ENCODE results near the gene ZNF575.
"Not testable (repeated sequence)": the region's sequence is repeated elsewhere in the genome, so short reads cannot be mapped to it uniquely, and the experiment has no call there.

ZNF575 gene

GRCh38 chr19:43518051-43518450 lies 14.9 kb upstream of the ZNF575 start:
- Histone ChIP-seq H3K9ac (ENCODE audit: low read length) (no peak overlapping the region), H3K36me3 (ENCODE audit: control insufficient read depth, low read depth, low read length) (no peaks in the 10 kb centered on the region), H3K27me3 (ENCODE audit: control insufficient read depth, insufficient read depth, low read length) (no peaks in the 10 kb centered on the region), H3K9me3 (ENCODE audit: control insufficient read depth, low read depth, low read length) (no peaks in the 10 kb centered on the region), H3K4me1 (ENCODE audit: control insufficient read depth, low read depth, low read length) (peaks cover 3% of the 10 kb centered on the region), H3K27ac (ENCODE audit: low read length) (no peak overlapping the region), H3K4me3 (ENCODE audit: low read length) (no peak overlapping the region)

GRCh38 chr19:43519436-43520088 lies 13.4 kb upstream of the ZNF575 start:
- H3K4me3 ChIP-seq (ENCODE audit: low read length), result no peak overlapping the region
- no peak overlapping the region for H3K27ac ChIP-seq (ENCODE audit: low read length)
- no peaks in the 10 kb centered on the region for H3K36me3 ChIP-seq (ENCODE audit: control insufficient read depth, low read depth, low read length)

GRCh38 chr19:43522929-43523328 lies 10.1 kb upstream of the ZNF575 start:
- H3K27me3 ChIP-seq (ENCODE audit: control insufficient read depth, insufficient read depth, low read length), result peaks cover 23% of the 10 kb centered on the region
- H3K27ac ChIP-seq (ENCODE audit: low read length), result no peak overlapping the region
- H3K4me1 ChIP-seq (ENCODE audit: control insufficient read depth, low read depth, low read length), result peaks cover 6% of the 10 kb centered on the region
- no peak overlapping the region for H3K9ac ChIP-seq (ENCODE audit: low read length)
- H3K4me3 ChIP-seq (ENCODE audit: low read length), result no peak overlapping the region
- no peaks in the 10 kb centered on the region for H3K36me3 ChIP-seq (ENCODE audit: control insufficient read depth, low read depth, low read length)
- H3K9me3 ChIP-seq (ENCODE audit: control insufficient read depth, low read depth, low read length), result no peaks in the 10 kb centered on the region

More at GRCh38 chr19:43519436-43520088, 13.4 kb upstream of the ZNF575 start:
- Histone ChIP-seq H3K4me1 (ENCODE audit: control insufficient read depth, low read depth, low read length) (peaks cover 3% of the 10 kb centered on the region), H3K9me3 (ENCODE audit: control insufficient read depth, low read depth, low read length) (no peaks in the 10 kb centered on the region), H3K9ac (ENCODE audit: low read length) (no peak overlapping the region), H3K27me3 (ENCODE audit: control insufficient read depth, insufficient read depth, low read length) (no peaks in the 10 kb centered on the region)

- H3K36me3 ChIP-seq (ENCODE audit: control insufficient read depth, low read depth, low read length); H3K9me3 ChIP-seq (ENCODE audit: control insufficient read depth, low read depth, low read length); H3K4me3 ChIP-seq (ENCODE audit: low read length); H3K27ac ChIP-seq (ENCODE audit: low read length); H3K4me1 ChIP-seq (ENCODE audit: control insufficient read depth, low read depth, low read length); H3K9ac ChIP-seq (ENCODE audit: low read length): not testable (repeated sequence)
- peaks cover 30% of the 10 kb centered on the region for H3K27me3 ChIP-seq (ENCODE audit: control insufficient read depth, insufficient read depth, low read length)
These were observed 9.3 kb upstream of the ZNF575 start for GRCh38 chr19:43523696-43524095.

- Histone ChIP-seq H3K27ac (ENCODE audit: low read length) (no peak overlapping the region), H3K4me3 (ENCODE audit: low read length) (peak overlapping the region; percentile 85), H3K36me3 (ENCODE audit: control insufficient read depth, low read depth, low read length) (no peaks in the 10 kb centered on the region), H3K27me3 (ENCODE audit: control insufficient read depth, insufficient read depth, low read length) (peaks cover 31% of the 10 kb centered on the region), H3K4me1 (ENCODE audit: control insufficient read depth, low read depth, low read length) (peaks cover 4% of the 10 kb centered on the region), H3K9me3 (ENCODE audit: control insufficient read depth, low read depth, low read length) (no peaks in the 10 kb centered on the region), H3K9ac (ENCODE audit: low read length) (peak overlapping the region; percentile 12)
These were observed 7.8 kb upstream of the ZNF575 start for GRCh38 chr19:43524922-43525835.

- H3K4me1 ChIP-seq (ENCODE audit: control insufficient read depth, low read depth, low read length), result peaks cover 4% of the 10 kb centered on the region
- peak overlapping the region; percentile 85 for H3K4me3 ChIP-seq (ENCODE audit: low read length)
- H3K9ac ChIP-seq (ENCODE audit: low read length), result peak overlapping the region; percentile 50
- no peaks in the 10 kb centered on the region for H3K36me3 ChIP-seq (ENCODE audit: control insufficient read depth, low read depth, low read length)
- H3K9me3 ChIP-seq (ENCODE audit: control insufficient read depth, low read depth, low read length), result no peaks in the 10 kb centered on the region
- no peak overlapping the region for H3K27ac ChIP-seq (ENCODE audit: low read length)
- H3K27me3 ChIP-seq (ENCODE audit: control insufficient read depth, insufficient read depth, low read length), result peaks cover 31% of the 10 kb centered on the region
These were observed 6.9 kb upstream of the ZNF575 start for GRCh38 chr19:43525836-43526771.

GRCh38 chr19:43526884-43527859 lies 5.8 kb upstream of the ZNF575 start, which contains the start of gene ETHE1:
ETHE1 (minus strand) TSS chr19:43527201; CDS start chr19:43527177, 24 bp downstream.
- no peaks in the 10 kb centered on the region for H3K9me3 ChIP-seq (ENCODE audit: control insufficient read depth, low read depth, low read length)

GRCh38 chr19:43527860-43528622 lies 4.9 kb upstream of the ZNF575 start:
- no peaks in the 10 kb centered on the region for H3K9me3 ChIP-seq (ENCODE audit: control insufficient read depth, low read depth, low read length)
- H3K36me3 ChIP-seq (ENCODE audit: control insufficient read depth, low read depth, low read length), result no peaks in the 10 kb centered on the region
- peaks cover 31% of the 10 kb centered on the region for H3K27me3 ChIP-seq (ENCODE audit: control insufficient read depth, insufficient read depth, low read length)
- no peak overlapping the region for H3K4me3 ChIP-seq (ENCODE audit: low read length)
- H3K9ac ChIP-seq (ENCODE audit: low read length), result no peak overlapping the region
- H3K27ac ChIP-seq (ENCODE audit: low read length), result no peak overlapping the region
- H3K4me1 ChIP-seq (ENCODE audit: control insufficient read depth, low read depth, low read length), result peaks cover 4% of the 10 kb centered on the region

More at GRCh38 chr19:43526884-43527859, 5.8 kb upstream of the ZNF575 start, which contains the start of gene ETHE1:
- Histone ChIP-seq H3K36me3 (ENCODE audit: control insufficient read depth, low read depth, low read length) (no peaks in the 10 kb centered on the region), H3K4me1 (ENCODE audit: control insufficient read depth, low read depth, low read length) (peaks cover 4% of the 10 kb centered on the region), H3K27me3 (ENCODE audit: control insufficient read depth, insufficient read depth, low read length) (peaks cover 31% of the 10 kb centered on the region), H3K27ac (ENCODE audit: low read length) (no peak within 1 kb of the TSS), H3K4me3 (ENCODE audit: low read length) (peak within 1 kb of the TSS; percentile 85), H3K9ac (ENCODE audit: low read length) (peak within 1 kb of the TSS; percentile 50)

- Histone ChIP-seq H3K27ac (ENCODE audit: low read length) (no peak overlapping the region), H3K4me1 (ENCODE audit: control insufficient read depth, low read depth, low read length) (peaks cover 11% of the 10 kb centered on the region), H3K27me3 (ENCODE audit: control insufficient read depth, insufficient read depth, low read length) (peaks cover 12% of the 10 kb centered on the region), H3K4me3 (ENCODE audit: low read length) (peak overlapping the region; percentile 71), H3K9ac (ENCODE audit: low read length) (peak overlapping the region; percentile 41), H3K9me3 (ENCODE audit: control insufficient read depth, low read depth, low read length) (no peaks in the 10 kb centered on the region), H3K36me3 (ENCODE audit: control insufficient read depth, low read depth, low read length) (no peaks in the 10 kb centered on the region)
These were observed 422 bp upstream of the ZNF575 start for GRCh38 chr19:43532571-43532961.
